ENCODE measurements around the gene IGSF6.

The IGSF6 gene

GRCh38 chr16:21628772-21629171 lies 23.6 kb downstream of the IGSF6 start:
- TF ChIP-seq CTCF (IDR thresholded peaks at IDR 0.05; ENCODE audit: low read depth, low read length) = no peak
- TF ChIP-seq EZH2phosphoT487 (IDR thresholded peaks at IDR 0.05; ENCODE audit: low read depth) = no peak
- H2AFZ ChIP-seq (ENCODE audit: low read depth, low read length) = no peak overlapping the region
- H3K79me2 ChIP-seq (ENCODE audit: low read length) = no peaks in the 10 kb centered on the region
- peaks cover 30% of the 10 kb centered on the region for H3K36me3 ChIP-seq (replicated peaks; ENCODE audit: low read depth, low read length)
- no peak overlapping the region for H3K9ac ChIP-seq (ENCODE audit: low read length)
- H3K4me3 ChIP-seq (ENCODE audit: low read length) = no peak overlapping the region
- H4K20me1 ChIP-seq (ENCODE audit: insufficient read depth, low read length) = no peaks in the 10 kb centered on the region
- no peak overlapping the region for H3K27ac ChIP-seq (ENCODE audit: low read length)
- H3K4me1 ChIP-seq (ENCODE audit: low read length) = peaks cover 7% of the 10 kb centered on the region
- H3K4me2 ChIP-seq (ENCODE audit: low read length) = no peak overlapping the region
- no peaks in the 10 kb centered on the region for H3K27me3 ChIP-seq (ENCODE audit: low read depth, low read length)
- no peaks in the 10 kb centered on the region for H3K9me3 ChIP-seq (ENCODE audit: insufficient read depth, low read length)

- peaks cover 30% of the 10 kb centered on the region for H3K36me3 ChIP-seq (replicated peaks; ENCODE audit: low read depth, low read length)
- no peak overlapping the region for H3K9ac ChIP-seq (ENCODE audit: low read length)
- no peak for TF ChIP-seq EZH2phosphoT487 (IDR thresholded peaks at IDR 0.05; ENCODE audit: low read depth)
- TF ChIP-seq CTCF (IDR thresholded peaks at IDR 0.05; ENCODE audit: low read depth, low read length) = no peak
- H3K4me1 ChIP-seq (ENCODE audit: low read length) = peaks cover 7% of the 10 kb centered on the region
- no peaks in the 10 kb centered on the region for H3K27me3 ChIP-seq (ENCODE audit: low read depth, low read length)
- no peak overlapping the region for H2AFZ ChIP-seq (ENCODE audit: low read depth, low read length)
- H3K4me2 ChIP-seq (ENCODE audit: low read length) = no peak overlapping the region
- H3K27ac ChIP-seq (ENCODE audit: low read length) = no peak overlapping the region
- H4K20me1 ChIP-seq (ENCODE audit: insufficient read depth, low read length) = no peaks in the 10 kb centered on the region
- H3K79me2 ChIP-seq (ENCODE audit: low read length) = no peaks in the 10 kb centered on the region
- no peak overlapping the region for H3K4me3 ChIP-seq (ENCODE audit: low read length)
- no peaks in the 10 kb centered on the region for H3K9me3 ChIP-seq (ENCODE audit: insufficient read depth, low read length)
Observed at GRCh38 chr16:21628121-21628726, 24.2 kb downstream of the IGSF6 start.

- H3K79me2 ChIP-seq (ENCODE audit: low read length) = no peaks in the 10 kb centered on the region
- H3K27ac ChIP-seq (ENCODE audit: low read length) = no peak overlapping the region
- H3K9ac ChIP-seq (ENCODE audit: low read length) = no peak overlapping the region
- H3K4me3 ChIP-seq (ENCODE audit: low read length) = no peak overlapping the region
- H2AFZ ChIP-seq (ENCODE audit: low read depth, low read length) = no peak overlapping the region
- H3K9me3 ChIP-seq (ENCODE audit: insufficient read depth, low read length) = no peaks in the 10 kb centered on the region
- no peaks in the 10 kb centered on the region for H4K20me1 ChIP-seq (ENCODE audit: insufficient read depth, low read length)
- peaks cover 30% of the 10 kb centered on the region for H3K36me3 ChIP-seq (replicated peaks; ENCODE audit: low read depth, low read length)
- H3K4me2 ChIP-seq (ENCODE audit: low read length) = no peak overlapping the region
- no peak for TF ChIP-seq CTCF (IDR thresholded peaks at IDR 0.05; ENCODE audit: low read depth, low read length)
- TF ChIP-seq EZH2phosphoT487 (IDR thresholded peaks at IDR 0.05; ENCODE audit: low read depth) = no peak
- H3K27me3 ChIP-seq (ENCODE audit: low read depth, low read length) = no peaks in the 10 kb centered on the region
- H3K4me1 ChIP-seq (ENCODE audit: low read length) = peaks cover under 1% of the 10 kb centered on the region
Observed at GRCh38 chr16:21626659-21627277, 25.6 kb downstream of the IGSF6 start.

- no peaks in the 10 kb centered on the region for H3K9me3 ChIP-seq (ENCODE audit: insufficient read depth, low read length)
- H4K20me1 ChIP-seq (ENCODE audit: insufficient read depth, low read length) = no peaks in the 10 kb centered on the region
- no peaks in the 10 kb centered on the region for H3K4me1 ChIP-seq (ENCODE audit: low read length)
- no peak overlapping the region for H2AFZ ChIP-seq (ENCODE audit: low read depth, low read length)
- H3K4me3 ChIP-seq (ENCODE audit: low read length) = no peak overlapping the region
- H3K36me3 ChIP-seq (replicated peaks; ENCODE audit: low read depth, low read length) = peaks cover 30% of the 10 kb centered on the region
- no peak for TF ChIP-seq EZH2phosphoT487 (IDR thresholded peaks at IDR 0.05; ENCODE audit: low read depth)
- TF ChIP-seq CTCF (IDR thresholded peaks at IDR 0.05; ENCODE audit: low read depth, low read length) = no peak
- H3K79me2 ChIP-seq (ENCODE audit: low read length) = no peaks in the 10 kb centered on the region
- no peak overlapping the region for H3K9ac ChIP-seq (ENCODE audit: low read length)
- H3K27ac ChIP-seq (ENCODE audit: low read length) = no peak overlapping the region
- H3K27me3 ChIP-seq (ENCODE audit: low read depth, low read length) = no peaks in the 10 kb centered on the region
- no peak overlapping the region for H3K4me2 ChIP-seq (ENCODE audit: low read length)
Observed at GRCh38 chr16:21625026-21625425, 27.4 kb downstream of the IGSF6 start.

Measured in OCI-LY3 (cell line).